OCI-LY1 (cell line): ENCODE measurements around the gene PLBD2.

Source experiments
- H2AFZ ChIP-seq: fragments of 200-600 bp; sonication (generic), shearing (Covaris generic); 2 replicates; pipeline ENCODE4 v1.6.0; 2014; ENCODE audit warnings: antibody characterized with exemption, mild to moderate bottlenecking, low read length
- H3F3A ChIP-seq: fragments of 200-600 bp; sonication (generic), shearing (Covaris generic); 2 replicates; pipeline ENCODE4 v1.6.0; 2014; ENCODE audit warnings: mild to moderate bottlenecking, antibody characterized with exemption, low read length, moderate library complexity; ENCODE audit not compliant: insufficient read depth
- H3K27ac ChIP-seq: fragments of 200-600 bp; sonication (generic); 2 replicates; pipeline ENCODE4 v1.5.1; 2014; ENCODE audit warnings: low read length, mixed run types, mild to moderate bottlenecking, low read depth; ENCODE audit not compliant: poor library complexity, severe bottlenecking
- H3K27me3 ChIP-seq: fragments of 200-600 bp; sonication (generic); 2 replicates; pipeline ENCODE4 v1.6.0; 2014; ENCODE audit warnings: antibody characterized with exemption, mild to moderate bottlenecking, low read length, moderate library complexity; ENCODE audit not compliant: insufficient read depth
- H3K36me3 ChIP-seq: fragments of 200-600 bp; sonication (generic); 2 replicates; pipeline ENCODE4 v1.6.1; 2014; ENCODE audit warnings: mild to moderate bottlenecking, antibody characterized with exemption, low read length, moderate library complexity, mixed read lengths; ENCODE audit not compliant: insufficient read depth
- H3K4me1 ChIP-seq: fragments of 200-600 bp; sonication (generic); 2 replicates; pipeline ENCODE4 v1.5.1; 2014; ENCODE audit warnings: mild to moderate bottlenecking, low read length, moderate library complexity; ENCODE audit not compliant: insufficient read depth, severe bottlenecking
- H3K4me2 ChIP-seq: fragments of 200-600 bp; sonication (generic), shearing (Covaris generic); 2 replicates; pipeline ENCODE4 v1.6.1; 2014; ENCODE audit warnings: low read length
- H3K4me3 ChIP-seq: fragments of 200-600 bp; sonication (generic); 2 replicates; pipeline ENCODE4 v1.5.1; 2014; ENCODE audit warnings: low read length, low read depth, mild to moderate bottlenecking, mixed read lengths; ENCODE audit not compliant: poor library complexity, severe bottlenecking
- H3K79me2 ChIP-seq: fragments of 200-600 bp; shearing (Covaris generic); 2 replicates; pipeline ENCODE4 v1.6.1; 2016; ENCODE audit warnings: mixed run types, low read length, mixed read lengths; ENCODE audit not compliant: insufficient read depth
- H3K9ac ChIP-seq: fragments of 200-600 bp; sonication (generic), shearing (Covaris generic); 2 replicates; pipeline ENCODE4 v1.6.1; 2014; ENCODE audit warnings: mild to moderate bottlenecking, low read length, mixed read lengths
- H3K9me2 ChIP-seq: fragments of 200-600 bp; sonication (generic), shearing (Covaris generic); 2 replicates; pipeline ENCODE4 v1.6.1; 2014; ENCODE audit warnings: low read depth, mild to moderate bottlenecking, low read length, mixed read lengths
- H3K9me3 ChIP-seq: fragments of 200-600 bp; shearing (Covaris generic); 2 replicates; pipeline ENCODE4 v1.6.1; 2014; ENCODE audit warnings: low read length, mixed read lengths
- H4K20me1 ChIP-seq: fragments of 200-600 bp; sonication (generic), shearing (Covaris generic); 2 replicates; pipeline ENCODE4 v1.6.0; 2016; ENCODE audit warnings: mild to moderate bottlenecking, low read length; ENCODE audit not compliant: insufficient read depth
- CTCF ChIP-seq: fragments of 200-600 bp; sonication (generic), shearing (Covaris generic); IDR thresholded peaks from 2 replicates; pipeline ENCODE4 v1.5.1; 2017; ENCODE audit warnings: mild to moderate bottlenecking, antibody characterized with exemption, low read length, moderate library complexity, mixed read lengths
- EZH2 ChIP-seq: fragments of 200-600 bp; sonication (generic), shearing (Covaris generic); IDR thresholded peaks from 2 replicates; pipeline ENCODE4 v1.8.0; 2017; ENCODE audit warnings: borderline replicate concordance, mixed run types, mild to moderate bottlenecking, antibody characterized with exemption, low read length, moderate library complexity, mixed read lengths

Gene PLBD2

GRCh38 chr12:113328368-113328889, 30.0 kb upstream of the PLBD2 start:
- peaks cover 36% of the 10 kb centered on the region; the same call in 1 of the 2 replicates for H3K36me3 ChIP-seq
- no peak overlapping the region for H3K4me2 ChIP-seq
- no peak overlapping the region for H3K27ac ChIP-seq
- no peaks in the 10 kb centered on the region for H4K20me1 ChIP-seq
- no peaks in the 10 kb centered on the region for H3K79me2 ChIP-seq
- H3K27me3 ChIP-seq, result no peaks in the 10 kb centered on the region
- no peak overlapping the region for H2AFZ ChIP-seq
- no peak overlapping the region for H3K9ac ChIP-seq
- no peaks in the 10 kb centered on the region for H3F3A ChIP-seq
- peaks cover 16% of the 10 kb centered on the region for H3K4me1 ChIP-seq
- no peak for TF ChIP-seq CTCF
- TF ChIP-seq EZH2, result no peak
- H3K9me2 ChIP-seq, result no peaks in the 10 kb centered on the region
- no peaks in the 10 kb centered on the region for H3K9me3 ChIP-seq
- H3K4me3 ChIP-seq, result no peak overlapping the region

DNA sequence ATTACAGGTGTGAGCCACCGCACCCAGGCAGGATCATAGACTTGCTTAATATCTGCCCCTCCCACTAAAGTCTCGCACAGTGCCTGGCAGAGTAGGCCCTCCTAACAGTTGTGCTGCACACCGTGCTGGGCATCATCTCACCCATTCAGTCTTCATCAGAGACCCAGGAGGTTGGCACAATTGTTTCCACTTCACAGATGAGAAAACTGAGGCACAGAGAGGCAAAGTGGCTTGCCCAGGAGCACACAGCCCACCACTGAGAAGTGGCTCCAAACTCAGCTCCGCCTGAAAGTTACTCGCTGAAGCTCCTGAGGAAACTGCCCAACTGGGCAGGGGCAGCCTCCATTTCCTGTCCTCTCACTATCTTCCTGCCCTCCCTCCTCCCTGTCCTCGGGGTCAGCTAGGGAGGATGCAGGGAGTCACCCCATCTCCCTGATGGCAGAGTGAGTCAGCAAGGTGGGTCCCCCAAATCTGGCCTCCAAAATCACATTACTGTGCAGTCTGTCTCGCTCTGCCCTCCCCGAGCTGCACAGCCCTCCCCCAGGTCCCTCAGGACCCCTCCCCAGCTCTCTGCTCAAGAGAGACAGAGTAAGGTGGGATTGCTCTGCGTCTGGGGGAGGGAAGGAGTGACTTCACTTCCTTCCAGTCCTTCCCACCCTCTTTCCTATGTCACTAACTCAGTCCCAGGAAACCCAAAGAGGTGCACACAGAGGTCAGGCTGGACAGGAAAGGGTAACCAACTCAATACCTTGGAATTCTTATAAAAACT, 29.2 kb upstream of the PLBD2 start:
- Histone ChIP-seq H4K20me1 (no peaks in the 10 kb centered on the region), H3K36me3 (peaks cover 36% of the 10 kb centered on the region; the same call in 1 of the 2 replicates), H3K9me3 (no peaks in the 10 kb centered on the region), H3K9me2 (no peaks in the 10 kb centered on the region), H3K9ac (no peak overlapping the region), H2AFZ (no peak overlapping the region), H3K27me3 (no peaks in the 10 kb centered on the region), H3K4me1 (peaks cover 24% of the 10 kb centered on the region), H3F3A (no peaks in the 10 kb centered on the region), H3K27ac (no peak overlapping the region), H3K4me3 (no peak overlapping the region), H3K79me2 (no peaks in the 10 kb centered on the region), H3K4me2 (no peak overlapping the region)
- TF ChIP-seq EZH2 (no peak), CTCF (no peak)

- H3K4me2 ChIP-seq, result no peak overlapping the region
Observed at GRCh38 chr12:113329791-113330417, 28.5 kb upstream of the PLBD2 start.

More at GRCh38 chr12:113329791-113330417, 28.5 kb upstream of the PLBD2 start:
- Histone ChIP-seq H3K4me1 (peaks cover 26% of the 10 kb centered on the region), H3K4me3 (no peak overlapping the region), H3K9me2 (no peaks in the 10 kb centered on the region), H3K27me3 (no peaks in the 10 kb centered on the region), H3K9me3 (no peaks in the 10 kb centered on the region), H3K27ac (no peak overlapping the region), H3K79me2 (no peaks in the 10 kb centered on the region), H2AFZ (no peak overlapping the region), H4K20me1 (no peaks in the 10 kb centered on the region), H3K36me3 (peaks cover 36% of the 10 kb centered on the region; the same call in 1 of the 2 replicates), H3K9ac (no peak overlapping the region), H3F3A (no peaks in the 10 kb centered on the region)
- TF ChIP-seq CTCF (no peak), EZH2 (no peak)
